Natural killer cell (primary cell): Measurements from ENCODE around the gene SPAG16. TPM values are rescaled to one million over a fixed set of nuclear protein-coding genes. Genes with fewer than 3 reads are reported as not detected.

ENCODE experiments used
- ATAC-seq, 3 donors: fragments of 150-1000 bp in 2 of 3; fragments of 200-7000 bp in 1 of 3; cut with Tn5 transposase; 1 replicate in 1 of 3; 2 replicates in 2 of 3; pipeline ENCODE4 v1.10.0; 2021; ENCODE audit warnings: mild to moderate bottlenecking in 2 of 3, moderate library complexity in 2 of 3
- DNase-seq, 2 donors: peaks; one replicate each; pipeline versions ENCODE4 v3.0.0 to v3.0.0-alpha.2; 2013 to 2021; ENCODE audit warnings: mixed read lengths in 1 of 2
- H3K27ac ChIP-seq: one replicate; pipeline ENCODE4 v1.5.1; 2013; ENCODE audit warnings: mild to moderate bottlenecking, low read length
- H3K27me3 ChIP-seq: one replicate; pipeline ENCODE4 v1.6.1; 2013; ENCODE audit warnings: low read length; ENCODE audit not compliant: control insufficient read depth, insufficient read depth
- H3K36me3 ChIP-seq: one replicate; pipeline ENCODE4 v1.6.1; 2013; ENCODE audit warnings: low read length; ENCODE audit not compliant: control insufficient read depth, insufficient read depth
- H3K4me1 ChIP-seq: one replicate; pipeline ENCODE4 v1.6.1; 2013; ENCODE audit warnings: low read length; ENCODE audit not compliant: control insufficient read depth, insufficient read depth
- H3K4me3 ChIP-seq: one replicate; pipeline ENCODE4 v1.5.1; 2013; ENCODE audit warnings: low read length
- H3K9me3 ChIP-seq: one replicate; pipeline ENCODE4 v1.6.1; 2013; ENCODE audit warnings: low read length; ENCODE audit not compliant: control insufficient read depth, insufficient read depth
- H3K27ac Mint-ChIP-seq, 2 donors: one replicate each; pipeline ENCODE4 v1.8.0; 2022; ENCODE audit warnings: mild to moderate bottlenecking in 2 of 2, mixed read lengths in 2 of 2, moderate library complexity in 1 of 2
- H3K27me3 Mint-ChIP-seq, 2 donors: one replicate each; pipeline ENCODE4 v1.8.0; 2022; ENCODE audit warnings: low read depth in 2 of 2, mixed read lengths in 2 of 2
- H3K36me3 Mint-ChIP-seq: one replicate; pipeline ENCODE4 v1.8.0; 2022; ENCODE audit warnings: mixed read lengths
- H3K4me1 Mint-ChIP-seq, 2 donors: one replicate each; pipeline ENCODE4 v1.8.0; 2022; ENCODE audit warnings: mixed read lengths in 2 of 2
- H3K4me3 Mint-ChIP-seq: one replicate; pipeline ENCODE4 v1.8.0; 2022; ENCODE audit warnings: mild to moderate bottlenecking, moderate library complexity, mixed read lengths
- H3K9me3 Mint-ChIP-seq, 2 donors: one replicate each; pipeline ENCODE4 v1.8.0; 2022; ENCODE audit warnings: mixed read lengths in 2 of 2
- CTCF ChIP-seq: fragments of 200-600 bp; IDR thresholded peaks from one replicate; pipeline ENCODE4 v1.8.0; 2022; ENCODE audit warnings: antibody characterized with exemption
- WGBS: methylation state at CpG from one replicate; pipeline ENCODE4 v1.1.7; 2013; ENCODE audit warnings: missing lambda C conversion rate; ENCODE audit not compliant: insufficient coverage; 5-methylcytosine and 5-hydroxymethylcytosine counted together
- intact Hi-C: fragments of 100-400 bp; cut with micrococcal nuclease; formaldehyde crosslinking; loops from one replicate; pipeline ENCODE4 v1.14.2; 2022
- total RNA-seq, 4 donors: library from RNA; stranded (reverse); fragments of 120-200 nt in 1 of 4; gene quantifications; one replicate each; pipeline versions ENCODE4 v1.2.3 to v1.2.4, GENCODE V29; 2013 to 2022

SPAG16 gene
- total RNA-seq, 3 donors from 2014 or later (not counting 1 experiment from before 2014, with no cell fraction given), result 3.5 to 5.8 (median 4.0) TPM

GRCh38 chr2:213252206-213252605 is 32.1 kb upstream of the SPAG16 start:
- Mint-ChIP-seq H3K4me3 (no peak overlapping the region), H3K36me3 (no peaks in the 10 kb centered on the region), H3K9me3 (no peaks in the 10 kb centered on the region), H3K27ac (no peak overlapping the region), H3K4me1 (peaks cover 0 to 5% of the 10 kb centered on the region in 2 donors), H3K27me3 (peaks cover 3 to 14% of the 10 kb centered on the region in 2 donors)
- Histone ChIP-seq H3K4me1 (no peaks in the 10 kb centered on the region), H3K4me3 (no peak overlapping the region), H3K27ac (no peak overlapping the region), H3K9me3 (no peaks in the 10 kb centered on the region), H3K36me3 (no peaks in the 10 kb centered on the region), H3K27me3 (no peaks in the 10 kb centered on the region)
- intact Hi-C loops, result loop anchor here (5.0 to 10.0 kb wide), 3 partner anchors 565 to 1583 kb away; no protein-coding TSS in a partner anchor
- DNase-seq, result no peak
- no peak for ATAC-seq
- no peak for TF ChIP-seq CTCF
- 100% methylated on average over 1 of the region's 1 CpG for WGBS

- no peak overlapping the region for H3K4me3 Mint-ChIP-seq
Measured at GRCh38 chr2:213253162-213253561, 31.1 kb upstream of the SPAG16 start.

GRCh38 chr2:213259266-213259665 is 25.0 kb upstream of the SPAG16 start:
- DNase-seq, result no peak
- Histone ChIP-seq H3K36me3 (no peaks in the 10 kb centered on the region), H3K27ac (no peak overlapping the region), H3K27me3 (no peaks in the 10 kb centered on the region), H3K9me3 (no peaks in the 10 kb centered on the region), H3K4me3 (no peak overlapping the region), H3K4me1 (no peaks in the 10 kb centered on the region)
- no peak for ATAC-seq
- Mint-ChIP-seq H3K4me1 (no peaks in the 10 kb centered on the region), H3K36me3 (no peaks in the 10 kb centered on the region), H3K27me3 (peaks cover 1 to 3% of the 10 kb centered on the region in 2 donors), H3K4me3 (no peak overlapping the region), H3K9me3 (no peaks in the 10 kb centered on the region), H3K27ac (no peak overlapping the region)
- intact Hi-C loops, result loop anchor here (10.0 kb wide), 1 partner anchor 1576 kb away; no protein-coding TSS in a partner anchor
- no peak for TF ChIP-seq CTCF
- 88% methylated on average over 1 of the region's 1 CpG for WGBS

More at GRCh38 chr2:213253162-213253561, 31.1 kb upstream of the SPAG16 start:
- no peaks in the 10 kb centered on the region for H3K36me3 ChIP-seq
- H3K4me1 ChIP-seq, result no peaks in the 10 kb centered on the region
- H3K27me3 ChIP-seq, result no peaks in the 10 kb centered on the region
- ATAC-seq (no peak), DNase-seq (no peak)
- H3K4me3 ChIP-seq, result no peak overlapping the region
- H3K4me1 Mint-ChIP-seq, result peaks cover 0 to 5% of the 10 kb centered on the region in 2 donors
- intact Hi-C loops, result loop anchor here (5.0 to 10.0 kb wide), 3 partner anchors 566 to 1582 kb away; no protein-coding TSS in a partner anchor
- 88% methylated on average over 4 of the region's 4 CpGs for WGBS
- H3K9me3 ChIP-seq, result no peaks in the 10 kb centered on the region
- H3K27ac Mint-ChIP-seq, result no peak overlapping the region
- H3K27me3 Mint-ChIP-seq, result peaks cover 3 to 14% of the 10 kb centered on the region in 2 donors
- no peaks in the 10 kb centered on the region for H3K9me3 Mint-ChIP-seq
- TF ChIP-seq CTCF, result no peak
- no peaks in the 10 kb centered on the region for H3K36me3 Mint-ChIP-seq
- no peak overlapping the region for H3K27ac ChIP-seq

GRCh38 chr2:213261237-213261636 is 23.0 kb upstream of the SPAG16 start:
- H3K4me3 Mint-ChIP-seq, result no peak overlapping the region
- no peak overlapping the region for H3K4me3 ChIP-seq
- no peaks in the 10 kb centered on the region for H3K36me3 ChIP-seq
- no peak overlapping the region for H3K27ac ChIP-seq
- no CpG with 5 or more reads among the region's 1 CpG for WGBS
- H3K36me3 Mint-ChIP-seq, result no peaks in the 10 kb centered on the region
- ATAC-seq, result no peak
- H3K9me3 ChIP-seq, result no peaks in the 10 kb centered on the region
- intact Hi-C loops, result no loop called here
- peaks cover 0 to 8% of the 10 kb centered on the region in 2 donors for H3K27me3 Mint-ChIP-seq
- DNase-seq, result no peak
- H3K4me1 ChIP-seq, result no peaks in the 10 kb centered on the region
- H3K9me3 Mint-ChIP-seq, result no peaks in the 10 kb centered on the region
- no peaks in the 10 kb centered on the region for H3K4me1 Mint-ChIP-seq
- H3K27me3 ChIP-seq, result no peaks in the 10 kb centered on the region
- TF ChIP-seq CTCF, result no peak
- H3K27ac Mint-ChIP-seq, result no peak overlapping the region
